DMS 273 (cell line): ENCODE measurements around the gene KLK3.

ENCODE experiments used
- DNase-seq: peaks from one replicate; lab custom pipeline; 2025; ENCODE audit not compliant: unreplicated experiment; lab: John Stamatoyannopoulos, UW

Gene KLK3

GRCh38 chr19:50896591-50897190, 42.0 kb downstream of the KLK3 start:
- DNase-seq, result no peak

DNA sequence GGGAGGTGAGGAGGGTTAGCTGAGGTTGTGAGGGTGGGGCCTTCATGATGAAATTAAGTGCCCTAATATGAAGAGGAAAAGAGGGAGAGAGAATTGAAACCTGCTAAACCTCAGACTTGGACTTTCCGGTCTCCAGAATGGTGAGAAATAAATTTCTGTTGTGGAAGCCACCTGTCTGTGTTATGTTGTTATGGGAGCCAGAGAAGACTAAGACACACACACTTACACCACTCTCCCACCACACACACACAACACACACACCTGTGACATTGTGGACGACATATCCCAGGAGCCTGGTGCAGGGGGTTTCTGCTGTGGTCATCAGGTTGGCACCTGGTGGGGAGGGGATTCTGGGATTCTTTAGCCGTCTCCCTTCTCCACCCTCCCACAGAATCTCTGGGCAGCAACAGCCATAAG, 42.5 kb downstream of the KLK3 start:
- DNase-seq, result no peak

DNA sequence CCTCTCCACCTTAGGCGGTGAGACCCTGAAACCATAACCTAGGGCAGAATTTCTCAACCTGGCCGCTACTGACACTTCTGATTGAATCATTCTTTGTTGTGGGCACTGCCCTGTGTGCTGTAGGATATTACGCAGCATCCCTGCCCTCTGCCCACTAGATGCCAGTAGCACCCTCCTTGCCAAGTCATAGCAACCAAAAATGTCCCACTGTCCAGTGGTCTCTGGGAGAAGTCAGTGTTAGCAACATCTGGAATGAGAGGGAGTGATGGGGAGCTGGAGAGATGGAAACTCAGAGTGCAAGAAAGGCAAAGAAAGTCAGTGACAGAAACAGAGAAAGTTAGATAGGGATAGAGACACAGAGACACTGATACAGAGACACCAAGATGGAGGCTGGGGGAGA, 42.9 kb downstream of the KLK3 start:
- DNase-seq, result no peak

GRCh38 chr19:50898018-50898417, 43.3 kb downstream of the KLK3 start:
- no peak for DNase-seq

GRCh38 chr19:50899569-50899968, 44.9 kb downstream of the KLK3 start:
- DNase-seq, result no peak

DNA sequence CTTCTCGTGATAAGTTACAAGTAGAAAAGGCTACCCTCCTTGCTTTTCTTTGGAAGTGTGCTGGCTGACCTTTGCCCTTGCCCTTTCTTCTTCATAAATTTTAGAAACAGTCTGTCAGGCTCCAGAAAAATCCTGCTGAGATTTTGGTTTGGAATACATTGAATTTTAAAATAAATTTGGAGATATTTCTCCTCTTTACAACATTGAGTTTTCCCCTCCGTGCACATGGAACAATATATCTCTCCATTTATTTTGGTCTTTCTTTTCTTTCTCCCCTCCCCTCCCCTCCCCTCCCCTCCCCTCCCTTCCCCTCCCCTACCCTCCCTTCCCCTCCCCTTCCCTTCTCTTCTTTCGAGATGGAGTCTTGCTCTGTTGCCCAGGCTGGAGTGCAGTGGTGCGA, 47.9 kb downstream of the KLK3 start:
- no peak for DNase-seq

DNA sequence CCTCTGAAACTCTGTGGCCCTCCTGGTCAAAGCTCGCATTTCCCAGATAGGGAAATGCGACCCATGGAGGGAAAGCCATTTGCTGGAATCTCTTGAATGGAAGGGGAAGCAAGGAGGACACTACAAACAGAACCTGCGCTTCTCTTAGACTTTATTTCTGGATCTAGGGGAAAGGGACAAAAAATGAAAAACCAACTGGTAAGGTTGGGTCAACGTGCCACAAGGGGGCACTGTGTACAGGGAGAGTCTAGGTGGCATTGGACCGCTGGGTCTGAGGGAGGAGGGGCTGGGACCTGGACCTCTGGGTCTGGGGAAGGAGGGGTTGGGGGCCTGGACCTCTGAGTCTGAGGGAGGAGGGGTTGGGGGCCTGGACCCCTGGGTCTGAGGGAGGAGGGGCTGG, 51.5 kb downstream of the KLK3 start:
- peak; percentile 55 for DNase-seq

GRCh38 chr19:50908336-50908735, 53.6 kb downstream of the KLK3 start:
- DNase-seq, result no peak

- peak; percentile 42 for DNase-seq
Observed at GRCh38 chr19:50909240-50910070, 54.7 kb downstream of the KLK3 start.
